HepG2 (cell line): ENCODE data around the gene RBCK1. TPM values are rescaled to one million over a fixed set of nuclear protein-coding genes. Genes with fewer than 3 reads are reported as not detected.

ENCODE experiments used
- CCDC6 ChIP-seq: sonication (generic); formaldehyde crosslinking; IDR thresholded peaks from 2 replicates; pipeline ENCODE4 v1.8.1; 2022; ENCODE audit warnings: mild to moderate bottlenecking, missing genetic modification reagents, moderate library complexity
- CENPX ChIP-seq: sonication (generic); formaldehyde crosslinking; IDR thresholded peaks from 2 replicates; pipeline ENCODE4 v1.9.0; 2021; ENCODE audit warnings: mild to moderate bottlenecking, missing genetic modification reagents, moderate library complexity
- FOXO1 ChIP-seq: sonication (generic); formaldehyde crosslinking; IDR thresholded peaks from 2 replicates; pipeline ENCODE4 v1.4.0; 2020; ENCODE audit warnings: missing genetic modification reagents
- HDAC6 ChIP-seq: fragments of 200-600 bp; sonication (generic); IDR thresholded peaks from 2 replicates; pipeline ENCODE4 v1.7.0; 2017; ENCODE audit warnings: mild to moderate bottlenecking, antibody characterized with exemption, low read length, low read depth
- LRRFIP1 ChIP-seq: sonication (generic); formaldehyde crosslinking; conservative IDR thresholded peaks from 2 replicates; pipeline ENCODE4 v1.4.0; 2020; ENCODE audit warnings: missing genetic modification reagents
- MEIS2 ChIP-seq: sonication (generic); formaldehyde crosslinking; IDR thresholded peaks from 2 replicates; pipeline ENCODE4 v1.9.0; 2021; ENCODE audit warnings: mild to moderate bottlenecking, missing genetic modification reagents
- NCOA1 ChIP-seq: sonication (generic); formaldehyde crosslinking; IDR thresholded peaks from 2 replicates; pipeline ENCODE4 v1.9.0; 2021; ENCODE audit warnings: missing genetic modification reagents
- NONO ChIP-seq, 2 experiments: fragments of 450-650 bp in 1 of 2; sonication (generic) in 1 of 2; formaldehyde crosslinking in 1 of 2; IDR thresholded peaks in 1 of 2; conservative IDR thresholded peaks in 1 of 2; 2 replicates each; pipeline versions ENCODE4 v1.6.1 to v1.8.0; 2017 to 2022; ENCODE audit warnings: mild to moderate bottlenecking in 1 of 2, missing genetic modification reagents in 1 of 2, moderate library complexity in 1 of 2
- PHF5A ChIP-seq: IDR thresholded peaks from one replicate; pipeline ENCODE4 v1.6.1; 2018; ENCODE audit warnings: low read depth, missing genetic modification reagents; ENCODE audit not compliant: unreplicated experiment
- RXRA ChIP-seq: sonication (generic); formaldehyde crosslinking; IDR thresholded peaks from 2 replicates; pipeline ENCODE4 v1.5.1; 2020; ENCODE audit warnings: missing genetic modification reagents
- RXRB ChIP-seq: IDR thresholded peaks from 2 replicates; pipeline ENCODE4 v1.6.1; 2016; ENCODE audit warnings: borderline replicate concordance, missing genetic modification reagents, missing compliant biosample characterization
- SIX1 ChIP-seq: sonication (generic); formaldehyde crosslinking; IDR thresholded peaks from 2 replicates; pipeline ENCODE4 v1.4.0; 2020; ENCODE audit warnings: missing genetic modification reagents, borderline replicate concordance
- SUZ12 ChIP-seq: fragments of 150-350 bp; IDR thresholded peaks from 2 replicates; pipeline ENCODE4 v1.6.1; 2014; ENCODE audit warnings: low read depth, low read length
- ZBTB1 ChIP-seq: sonication (generic); formaldehyde crosslinking; IDR thresholded peaks from 2 replicates; pipeline ENCODE4 v1.4.0; 2020; ENCODE audit warnings: missing genetic modification reagents, borderline replicate concordance
- ZFP37 ChIP-seq: sonication (generic); formaldehyde crosslinking; IDR thresholded peaks from 2 replicates; pipeline ENCODE4 v1.4.0; 2020; ENCODE audit warnings: missing genetic modification reagents, borderline replicate concordance
- ZKSCAN8 ChIP-seq: IDR thresholded peaks from 2 replicates; pipeline ENCODE4 v1.6.1; 2016; ENCODE audit warnings: borderline replicate concordance, missing genetic modification reagents, missing compliant biosample characterization
- ZNF563 ChIP-seq: sonication (generic); formaldehyde crosslinking; IDR thresholded peaks from 2 replicates; pipeline ENCODE4 v1.8.0; 2022; ENCODE audit warnings: mild to moderate bottlenecking, moderate library complexity, missing genetic modification reagents
- ZNF605 ChIP-seq: sonication (generic); formaldehyde crosslinking; IDR thresholded peaks from 2 replicates; pipeline ENCODE4 v1.8.0; 2022; ENCODE audit warnings: mild to moderate bottlenecking, missing genetic modification reagents
- ZNF790 ChIP-seq: sonication (generic); formaldehyde crosslinking; IDR thresholded peaks from 2 replicates; pipeline ENCODE4 v1.8.0; 2022; ENCODE audit warnings: missing genetic modification reagents, mild to moderate bottlenecking, borderline replicate concordance
- ZNF850 ChIP-seq: sonication (generic); formaldehyde crosslinking; conservative IDR thresholded peaks from 2 replicates; pipeline ENCODE4 v1.9.0; 2021; ENCODE audit warnings: mild to moderate bottlenecking, missing genetic modification reagents
- ZSCAN20 ChIP-seq: sonication (generic); formaldehyde crosslinking; IDR thresholded peaks from 2 replicates; pipeline ENCODE4 v1.4.0; 2020; ENCODE audit warnings: missing genetic modification reagents, mild to moderate bottlenecking, borderline replicate concordance
- polyA plus RNA-seq, 8 experiments: library from polyadenylated mRNA; depleted of rRNA in 3 of 8; stranded (reverse) in 7 of 8; unstranded in 1 of 8; fragments of >200 nt; fragmentation: Illumina TruSeq in 4 of 8; extraction: Trizol in 4 of 8; gene quantifications; 2 replicates each; pipeline versions ENCODE4 v1.2.1 to v1.2.3, GENCODE V29; 2011 to 2016; ENCODE audit warnings: low read depth in 4 of 8, missing spikeins in 1 of 8, mixed read lengths in 1 of 8; ENCODE audit not compliant: insufficient read depth in 1 of 8
- total RNA-seq, 5 experiments: library from RNA; depleted of rRNA; stranded (reverse); fragments of >200 nt; fragmentation: Illumina TruSeq; extraction: Trizol; gene quantifications; 2 replicates each; pipeline ENCODE4 v1.2.3, GENCODE V29; 2016; ENCODE audit warnings: low read depth in 1 of 5
- TF ChIP-seq, protein P1 (sequence below): sonication (generic); formaldehyde crosslinking; IDR thresholded peaks from 2 replicates; pipeline ENCODE4 v1.5.1; 2020; ENCODE audit warnings: missing genetic modification reagents, mild to moderate bottlenecking, borderline replicate concordance
- TF ChIP-seq, protein P2 (sequence below): sonication (generic); formaldehyde crosslinking; IDR thresholded peaks from 2 replicates; pipeline ENCODE4 v1.9.0; 2021; ENCODE audit warnings: missing genetic modification reagents, borderline replicate concordance
- TF ChIP-seq, protein P3 (sequence below): sonication (generic); formaldehyde crosslinking; IDR thresholded peaks from 2 replicates; pipeline ENCODE4 v1.4.0; 2020; ENCODE audit warnings: mild to moderate bottlenecking, missing genetic modification reagents

RBCK1 gene
- total and polyA plus RNA-seq, 2 of the 13 experiments (the other 11 are each of a cell fraction or from before 2014, with no cell fraction given), result 149 to 215 TPM

DNA sequence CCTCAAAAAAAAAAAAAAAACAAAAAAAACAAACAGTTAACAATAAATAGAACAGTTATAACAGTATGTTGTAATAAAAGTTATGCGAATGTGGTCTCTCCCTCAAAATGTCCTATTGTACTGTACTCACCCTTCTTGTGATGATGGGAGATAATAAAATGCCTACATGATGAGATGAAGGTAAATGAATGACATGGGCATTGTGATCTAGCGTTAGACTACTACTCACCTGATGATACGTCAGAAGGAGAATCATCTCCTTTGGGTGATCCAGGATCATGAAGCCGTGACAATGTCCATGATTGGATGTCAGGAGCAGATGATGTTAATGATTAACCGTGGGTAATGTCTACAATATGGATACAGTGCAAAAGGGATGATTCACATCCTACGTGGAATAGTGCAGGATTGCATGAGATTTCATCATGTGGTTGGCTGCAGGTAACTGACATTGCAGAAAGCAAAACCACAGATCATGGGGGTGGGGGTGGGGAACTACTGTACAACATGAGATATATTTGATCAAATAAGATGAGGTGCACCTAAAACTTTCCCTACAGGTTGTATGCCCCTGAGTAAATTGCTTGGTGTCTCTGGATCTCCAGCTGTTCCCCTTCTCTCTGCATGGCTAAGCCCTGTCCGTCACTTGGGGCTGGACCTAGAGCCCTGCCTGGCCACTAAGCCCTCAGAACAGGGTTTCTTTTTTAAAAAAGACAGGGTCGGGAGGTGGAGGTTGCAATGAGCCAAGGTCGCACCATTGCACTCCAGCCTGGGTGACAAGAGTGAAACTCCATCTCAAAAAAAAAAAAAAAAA lies 6.2 kb upstream of the RBCK1 start (continued):
- no peak for TF ChIP-seq ZNF850 (CRISPR knock-in tag)
- no peak for TF ChIP-seq ZFP37 (CRISPR knock-in tag)
- TF ChIP-seq, protein P1, sequence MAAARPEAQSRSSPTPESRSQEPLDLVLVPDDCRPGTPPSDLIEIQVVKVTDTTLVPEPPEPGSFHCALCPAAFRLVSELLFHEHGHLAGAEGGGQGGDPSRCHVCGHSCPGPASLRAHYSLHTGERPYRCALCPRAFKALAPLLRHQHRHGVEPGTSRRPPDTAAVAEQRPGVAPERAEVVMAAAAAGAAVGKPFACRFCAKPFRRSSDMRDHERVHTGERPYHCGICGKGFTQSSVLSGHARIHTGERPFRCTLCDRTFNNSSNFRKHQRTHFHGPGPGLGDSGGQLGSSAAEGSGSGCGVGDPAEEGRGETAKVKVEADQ (CRISPR knock-in tag), result 0 out of 2 replicates have a peak, but pooled peaks have one; percentile 12
- no peak for TF ChIP-seq ZSCAN20 (CRISPR knock-in tag)
- TF ChIP-seq, protein P2, sequence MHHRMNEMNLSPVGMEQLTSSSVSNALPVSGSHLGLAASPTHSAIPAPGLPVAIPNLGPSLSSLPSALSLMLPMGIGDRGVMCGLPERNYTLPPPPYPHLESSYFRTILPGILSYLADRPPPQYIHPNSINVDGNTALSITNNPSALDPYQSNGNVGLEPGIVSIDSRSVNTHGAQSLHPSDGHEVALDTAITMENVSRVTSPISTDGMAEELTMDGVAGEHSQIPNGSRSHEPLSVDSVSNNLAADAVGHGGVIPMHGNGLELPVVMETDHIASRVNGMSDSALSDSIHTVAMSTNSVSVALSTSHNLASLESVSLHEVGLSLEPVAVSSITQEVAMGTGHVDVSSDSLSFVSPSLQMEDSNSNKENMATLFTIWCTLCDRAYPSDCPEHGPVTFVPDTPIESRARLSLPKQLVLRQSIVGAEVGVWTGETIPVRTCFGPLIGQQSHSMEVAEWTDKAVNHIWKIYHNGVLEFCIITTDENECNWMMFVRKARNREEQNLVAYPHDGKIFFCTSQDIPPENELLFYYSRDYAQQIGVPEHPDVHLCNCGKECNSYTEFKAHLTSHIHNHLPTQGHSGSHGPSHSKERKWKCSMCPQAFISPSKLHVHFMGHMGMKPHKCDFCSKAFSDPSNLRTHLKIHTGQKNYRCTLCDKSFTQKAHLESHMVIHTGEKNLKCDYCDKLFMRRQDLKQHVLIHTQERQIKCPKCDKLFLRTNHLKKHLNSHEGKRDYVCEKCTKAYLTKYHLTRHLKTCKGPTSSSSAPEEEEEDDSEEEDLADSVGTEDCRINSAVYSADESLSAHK (CRISPR knock-in tag), result peak; percentile 49; the same call in 1 of the 2 replicates
- TF ChIP-seq ZNF605 (CRISPR knock-in tag), result 0 out of 2 replicates have a peak, but pooled peaks have one; percentile 37
- TF ChIP-seq HDAC6, result no peak
- TF ChIP-seq SUZ12, result no peak
- no peak for TF ChIP-seq ZNF563 (CRISPR knock-in tag)
- TF ChIP-seq LRRFIP1 (CRISPR knock-in tag), result no peak
- peak; percentile 92; the same call in 1 of the 2 replicates for TF ChIP-seq ZKSCAN8
- no peak for TF ChIP-seq ZNF790 (CRISPR knock-in tag)
- TF ChIP-seq CENPX, result no peak
- TF ChIP-seq MEIS2 (CRISPR knock-in tag), result peak; percentile 61
- peak; percentile 72 for TF ChIP-seq FOXO1 (CRISPR knock-in tag)
- TF ChIP-seq CCDC6 (CRISPR knock-in tag), result peak; percentile 89
- TF ChIP-seq NCOA1 (CRISPR knock-in tag), result no peak
- peak; percentile 97 for TF ChIP-seq PHF5A
- no peak for TF ChIP-seq ZBTB1 (CRISPR knock-in tag)
- TF ChIP-seq, protein P3, sequence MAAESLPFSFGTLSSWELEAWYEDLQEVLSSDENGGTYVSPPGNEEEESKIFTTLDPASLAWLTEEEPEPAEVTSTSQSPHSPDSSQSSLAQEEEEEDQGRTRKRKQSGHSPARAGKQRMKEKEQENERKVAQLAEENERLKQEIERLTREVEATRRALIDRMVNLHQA (CRISPR knock-in tag), result peak; percentile 100
- TF ChIP-seq SIX1, result 0 out of 2 replicates have a peak, but pooled peaks have one; percentile 25
- TF ChIP-seq NONO (IDR thresholded peaks at IDR 0.05), result no peak
- TF ChIP-seq NONO (CRISPR knock-in tag; conservative IDR thresholded peaks at IDR 0.05), result peak; percentile 77
- TF ChIP-seq RXRB (CRISPR knock-in tag), result peak; percentile 89
- TF ChIP-seq RXRA, result peak; percentile 51; the same call in 1 of the 2 replicates
